GM18511 (cell line): Measurements from ENCODE around the gene RAP1GDS1.
"Not testable (repeated sequence)": the region's sequence is repeated elsewhere in the genome, so short reads cannot be mapped to it uniquely, and the experiment has no call there.

Source experiments
- ATAC-seq: cut with Tn5 transposase; IDR thresholded peaks from one replicate; pipeline ENCODE4 v1.9.1; 2021; ENCODE audit warnings: mild to moderate bottlenecking, moderate library complexity; ENCODE audit not compliant: unreplicated experiment

Gene RAP1GDS1

DNA sequence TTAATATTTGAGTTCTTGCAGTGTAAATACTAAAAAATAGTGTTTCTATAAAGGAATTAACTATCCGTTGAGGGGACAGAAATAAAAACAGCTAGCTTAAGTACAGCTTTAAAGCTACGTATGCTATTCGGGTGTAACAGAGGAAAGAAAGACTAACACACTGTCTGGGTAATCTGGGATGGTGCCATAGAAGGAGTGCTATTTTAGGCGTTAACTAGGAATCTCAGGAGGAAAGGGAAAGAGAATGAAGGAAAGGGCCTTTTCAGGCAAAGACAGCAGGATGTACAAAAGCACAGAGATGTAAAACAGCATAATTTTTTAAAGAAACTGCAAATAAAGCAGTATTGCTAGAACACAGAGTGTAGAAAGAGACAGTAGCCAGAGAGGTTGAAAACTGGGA is 161.8 kb downstream of the RAP1GDS1 start:
- ATAC-seq = no peak

DNA sequence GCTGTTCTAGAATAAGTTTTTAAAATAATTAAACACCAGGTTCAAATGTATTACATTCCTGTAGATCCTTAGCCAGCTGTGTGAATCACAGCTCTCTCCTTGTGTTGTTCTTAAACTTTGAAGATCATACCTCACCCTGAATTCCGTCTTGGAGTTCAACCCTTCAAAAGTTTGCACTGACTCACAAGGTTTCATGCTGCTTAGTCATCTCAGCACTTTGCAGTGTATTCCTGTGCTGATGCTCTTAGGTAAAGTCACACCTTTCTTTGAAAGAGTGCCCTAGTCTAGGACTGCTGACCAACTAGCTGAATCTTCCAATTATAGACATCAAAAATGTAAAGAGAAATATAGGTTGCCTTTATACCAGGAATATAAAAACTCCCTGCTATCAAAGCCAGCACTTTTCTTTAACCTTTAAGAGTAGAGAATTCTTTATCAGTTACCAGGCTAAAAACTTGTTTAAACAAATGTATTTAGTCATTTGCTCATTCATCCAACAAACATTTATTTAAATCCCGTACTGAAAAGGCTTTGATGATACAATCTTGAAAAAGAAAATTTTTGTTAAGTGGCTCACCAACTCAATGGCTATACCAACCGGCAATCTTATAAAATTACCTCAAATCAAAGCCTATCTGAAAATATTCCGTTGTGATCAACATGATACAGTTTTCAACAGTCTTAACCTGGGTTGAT is 169.7 kb downstream of the RAP1GDS1 start:
- ATAC-seq = no peak

DNA sequence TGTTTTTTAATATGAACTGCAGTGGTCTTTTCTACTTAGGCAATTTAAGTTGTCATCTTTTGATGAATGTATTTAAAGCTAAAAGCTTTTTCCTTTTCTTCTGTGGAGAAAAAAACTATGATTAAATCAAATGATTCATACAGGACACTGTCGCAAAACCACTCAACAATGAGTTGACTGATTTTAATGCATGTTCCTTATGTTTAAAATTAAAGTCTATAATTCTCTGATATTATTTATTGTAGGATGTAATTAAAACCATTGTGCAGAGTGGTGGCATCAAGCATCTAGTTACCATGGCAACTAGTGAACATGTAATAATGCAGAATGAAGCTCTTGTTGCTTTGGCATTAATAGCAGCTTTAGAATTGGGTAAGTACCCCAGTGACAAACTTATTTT is 172.5 kb downstream of the RAP1GDS1 start:
- ATAC-seq = no peak

GRCh38 chr4:98434816-98435215 is 173.6 kb downstream of the RAP1GDS1 start:
- ATAC-seq = no peak

GRCh38 chr4:98444371-98444770 is 183.2 kb downstream of the RAP1GDS1 start:
- no peak for ATAC-seq

DNA sequence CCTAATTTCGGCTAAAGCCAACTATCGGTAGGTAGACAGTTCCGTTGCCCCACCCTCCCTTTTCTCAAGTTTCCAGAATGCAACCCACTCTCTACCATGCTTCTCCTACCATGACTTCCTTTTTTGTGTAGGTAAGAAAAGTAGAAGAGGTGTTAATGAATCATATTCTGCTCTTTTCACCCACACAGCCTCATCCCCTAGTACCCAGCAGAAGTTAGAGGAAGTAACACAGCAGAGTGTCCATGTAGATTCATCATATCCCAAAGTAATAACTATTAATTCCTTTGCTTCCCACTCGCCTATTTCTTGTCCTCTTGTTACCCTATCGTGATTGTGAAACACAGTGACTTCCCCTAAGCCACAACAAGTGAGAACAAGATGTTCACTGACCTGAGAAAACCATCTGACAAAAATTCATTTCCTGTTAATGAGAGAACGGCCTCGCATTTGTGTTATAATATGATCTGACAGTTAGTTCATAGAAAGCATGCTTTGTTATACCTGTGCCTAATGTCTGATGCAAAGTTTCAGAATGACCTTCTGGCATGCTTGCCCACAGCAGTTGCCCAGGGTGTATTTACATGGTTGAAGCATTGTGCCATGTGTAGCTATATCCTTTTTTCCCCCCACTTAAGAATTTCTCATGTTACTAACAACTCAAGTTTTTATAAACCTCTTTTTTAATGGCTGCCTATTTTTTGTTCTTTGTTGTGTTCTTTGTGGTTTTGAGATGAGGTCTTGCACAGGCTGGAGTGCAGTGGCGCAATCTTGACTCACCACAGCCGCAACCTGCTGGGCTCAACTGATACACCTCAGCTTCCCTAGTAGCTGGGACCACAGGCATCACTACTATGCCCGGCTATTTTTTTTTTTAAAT is 185.6 kb downstream of the RAP1GDS1 start:
- peak; percentile 81 for ATAC-seq

GRCh38 chr4:98447648-98448047 is 186.5 kb downstream of the RAP1GDS1 start:
- ATAC-seq = peak; percentile 29

GRCh38 chr4:98448908-98449307 is 187.7 kb downstream of the RAP1GDS1 start:
- peak; percentile 38 for ATAC-seq

GRCh38 chr4:98452091-98452490 is 190.9 kb downstream of the RAP1GDS1 start:
- no peak for ATAC-seq

DNA sequence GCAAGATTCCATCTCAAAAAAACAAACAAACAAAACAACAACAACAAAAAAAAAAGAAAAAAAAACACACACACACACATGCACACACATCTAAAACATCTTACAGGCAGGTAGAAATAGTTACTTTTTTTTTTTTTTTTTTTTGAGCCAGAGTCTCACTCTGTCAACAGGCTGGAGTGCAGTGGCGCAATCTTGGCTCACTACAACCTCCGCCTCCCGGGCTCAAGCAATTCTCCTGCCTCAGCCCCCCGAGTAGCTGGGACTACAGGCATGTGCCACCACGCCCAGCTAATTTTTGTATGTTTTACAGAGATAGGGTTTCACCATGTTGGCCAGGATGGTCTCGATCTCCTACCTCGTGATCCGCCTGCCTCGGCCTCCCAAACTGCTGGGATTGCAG is 196.2 kb downstream of the RAP1GDS1 start:
- not testable (repeated sequence) for ATAC-seq

- ATAC-seq = not testable (repeated sequence)
Observed at GRCh38 chr4:98461121-98461865, 200.1 kb downstream of the RAP1GDS1 start.

- no peak for ATAC-seq
Observed at GRCh38 chr4:98462487-98462886, 201.3 kb downstream of the RAP1GDS1 start.

DNA sequence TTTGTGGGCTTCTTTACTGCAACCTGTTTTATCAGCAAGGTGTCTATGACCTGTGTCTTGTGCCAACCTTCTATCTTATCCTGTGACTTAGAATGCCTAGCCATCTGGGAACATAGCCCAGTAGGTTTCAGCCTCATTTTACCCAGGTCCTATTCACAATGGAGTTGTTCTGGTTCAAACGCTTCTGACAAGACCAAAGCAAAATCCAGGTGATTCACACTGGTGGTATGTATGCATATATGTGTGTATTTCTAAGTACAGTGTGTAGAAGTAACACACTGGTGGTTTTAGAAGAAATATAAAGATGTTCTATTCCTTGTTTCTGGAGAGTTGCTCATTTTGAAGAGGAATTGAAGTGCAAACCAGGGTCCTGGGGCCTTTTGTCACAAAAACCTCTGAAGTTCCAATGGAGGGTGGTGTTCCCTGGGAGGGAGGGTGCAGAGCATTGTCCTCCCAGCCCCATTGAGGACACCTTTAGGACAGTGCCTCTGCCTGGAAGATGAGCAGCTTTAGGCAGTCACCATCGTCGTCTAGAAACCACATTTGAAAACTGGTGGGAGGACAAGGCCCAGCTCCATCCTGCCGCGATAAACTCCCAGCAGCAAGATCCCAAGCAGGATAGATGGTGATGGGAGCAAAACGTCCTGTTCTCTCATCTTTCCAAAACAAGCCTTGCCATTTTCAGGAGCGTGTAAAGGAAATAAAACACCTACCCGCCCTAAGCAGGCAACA is 205.8 kb downstream of the RAP1GDS1 start:
- ATAC-seq = peak; percentile 22

- ATAC-seq = peak; percentile 98
Observed at GRCh38 chr4:98467627-98468072, 206.5 kb downstream of the RAP1GDS1 start.

DNA sequence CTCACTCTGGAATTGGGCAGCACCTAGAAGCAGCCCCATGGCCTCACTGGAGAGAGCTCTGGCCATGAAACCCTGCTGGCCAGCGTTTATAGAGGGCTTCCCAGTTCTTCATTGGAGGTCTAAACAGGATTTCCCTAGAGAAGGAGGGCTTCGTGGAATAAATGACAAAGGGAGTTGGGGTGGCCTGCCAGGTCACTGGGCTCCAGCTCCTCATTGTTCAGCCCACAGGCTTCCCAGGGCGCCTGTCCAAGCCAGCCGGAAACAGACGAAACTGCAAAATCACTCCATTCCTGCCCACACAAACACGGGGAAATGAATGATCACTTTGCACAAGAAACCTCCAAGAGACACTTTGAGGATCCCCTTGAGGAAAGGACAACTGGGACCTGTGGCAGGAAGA is 207.5 kb downstream of the RAP1GDS1 start:
- ATAC-seq = no peak

DNA sequence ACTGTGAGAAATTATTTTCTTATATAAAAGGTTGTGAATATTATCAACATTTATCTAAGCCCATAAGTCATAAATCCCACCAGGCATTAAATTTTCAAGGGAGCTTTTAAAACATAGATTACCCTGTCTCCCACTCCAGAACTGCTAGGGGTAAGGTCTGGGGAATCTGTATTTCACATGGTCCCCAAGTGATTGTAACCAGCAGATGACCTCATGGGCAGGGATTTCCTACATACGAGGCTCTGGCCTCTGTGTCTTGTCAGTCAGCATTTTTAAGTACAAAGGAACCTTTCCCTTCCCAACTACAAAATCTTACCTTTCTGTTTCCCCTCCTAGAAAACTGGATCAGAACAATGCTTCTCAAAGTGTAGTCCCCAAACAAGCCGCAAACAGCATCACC is 208.6 kb downstream of the RAP1GDS1 start:
- no peak for ATAC-seq

- ATAC-seq = no peak
Observed at GRCh38 chr4:98470366-98470765, 209.2 kb downstream of the RAP1GDS1 start.

- ATAC-seq = no peak
Observed at GRCh38 chr4:98470831-98471230, 209.6 kb downstream of the RAP1GDS1 start.

GRCh38 chr4:98473046-98473445 is 211.9 kb downstream of the RAP1GDS1 start:
- no peak for ATAC-seq

GRCh38 chr4:98474408-98474844 is 213.2 kb downstream of the RAP1GDS1 start:
- no peak for ATAC-seq

- ATAC-seq = no peak
Observed at GRCh38 chr4:98476891-98477290, 215.7 kb downstream of the RAP1GDS1 start.
